G401.6 (cell line): ENCODE data around the gene MFN2.
"Not testable (repeated sequence)": the region's sequence is repeated elsewhere in the genome, so short reads cannot be mapped to it uniquely, and the experiment has no call there.

Experiments used
- FAIRE-seq: peaks from 2 replicates; lab custom pipeline; 2012; peaks lifted over from hg19 to GRCh38; lab: Jason Lieb, UNC

Gene MFN2

GRCh38 chr1:11999236-11999635 lies 19.0 kb downstream of the MFN2 start:
- FAIRE-seq: no peak

GRCh38 chr1:12001249-12001917 lies 21.1 kb downstream of the MFN2 start:
- FAIRE-seq: peak; percentile 36

GRCh38 chr1:12001996-12002493 lies 21.8 kb downstream of the MFN2 start:
- no peak for FAIRE-seq

GRCh38 chr1:12003762-12004161 lies 23.5 kb downstream of the MFN2 start:
- no peak for FAIRE-seq

- no peak for FAIRE-seq
Observed at GRCh38 chr1:12005488-12006166, 25.4 kb downstream of the MFN2 start.

GRCh38 chr1:12006167-12006921 lies 26.1 kb downstream of the MFN2 start:
- FAIRE-seq: no peak

GRCh38 chr1:12007204-12007603 lies 27.0 kb downstream of the MFN2 start:
- FAIRE-seq: no peak

- FAIRE-seq: not testable (repeated sequence)
Observed at GRCh38 chr1:12008355-12008754, 28.1 kb downstream of the MFN2 start.

GRCh38 chr1:12009318-12009947 lies 29.2 kb downstream of the MFN2 start:
- FAIRE-seq: no peak

GRCh38 chr1:12010746-12011570 lies 30.7 kb downstream of the MFN2 start:
- no peak for FAIRE-seq

GRCh38 chr1:12011998-12012397 lies 31.8 kb downstream of the MFN2 start:
- FAIRE-seq: no peak

GRCh38 chr1:12012560-12013316 lies 32.5 kb downstream of the MFN2 start:
- FAIRE-seq: no peak

GRCh38 chr1:12014141-12014991 lies 34.1 kb downstream of the MFN2 start:
- FAIRE-seq: no peak

- FAIRE-seq: no peak
Observed at GRCh38 chr1:12015001-12015491, 34.8 kb downstream of the MFN2 start.

- FAIRE-seq: no peak
Observed at GRCh38 chr1:12015499-12015898, 35.3 kb downstream of the MFN2 start.

GRCh38 chr1:12016182-12016581 lies 35.9 kb downstream of the MFN2 start:
- no peak for FAIRE-seq

GRCh38 chr1:12019858-12020509 lies 39.7 kb downstream of the MFN2 start:
- FAIRE-seq: no peak

- no peak for FAIRE-seq
Observed at GRCh38 chr1:12021616-12022015, 41.4 kb downstream of the MFN2 start.

- no peak for FAIRE-seq
Observed at GRCh38 chr1:12022036-12022435, 41.8 kb downstream of the MFN2 start.
